ENCODE measurements around the gene AGBL1. TPM values are rescaled to one million over a fixed set of nuclear protein-coding genes. Genes with fewer than 3 reads are reported as not detected.

Gene AGBL1
- total RNA-seq, 1 experiment from 2014 or later: not detected

DNA sequence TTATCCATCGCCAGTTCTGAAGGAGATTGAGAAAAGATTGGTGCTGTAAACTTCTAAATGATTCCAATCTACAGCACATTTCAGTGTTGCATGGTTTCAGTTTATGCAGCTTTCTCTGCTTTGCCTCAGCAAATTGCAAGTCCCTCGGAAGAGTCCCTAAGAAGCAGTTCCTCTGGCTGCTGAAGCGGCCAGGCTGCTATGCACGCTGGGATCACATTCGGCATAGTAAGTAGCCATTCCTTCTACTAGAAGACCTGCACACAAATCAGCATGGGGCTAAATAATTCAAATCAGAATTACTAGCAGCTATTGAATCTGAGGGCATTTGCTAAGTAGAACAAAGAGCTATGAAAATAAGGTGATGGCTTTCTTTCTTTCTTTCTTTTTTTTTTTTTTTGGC lies 769.5 kb downstream of the AGBL1 start:
- no peak for DNase-seq
- Histone ChIP-seq H3F3A (ENCODE audit: insufficient read depth, low read depth) (no peaks in the 10 kb centered on the region), H2AFZ (no peak overlapping the region), H3K4me2 (no peak overlapping the region), H3K27me3 (ENCODE audit: insufficient read depth, low read depth) (no peaks in the 10 kb centered on the region), H3K36me3 (ENCODE audit: low read depth) (no peaks in the 10 kb centered on the region), H3K27ac (no peak overlapping the region), H4K20me1 (ENCODE audit: insufficient read depth) (no peaks in the 10 kb centered on the region), H3K4me3 (no peak overlapping the region), H3K79me2 (ENCODE audit: low read depth) (no peaks in the 10 kb centered on the region), H3K4me1 (replicated peaks; ENCODE audit: insufficient read depth) (no peaks in the 10 kb centered on the region), H3K9me2 (ENCODE audit: insufficient read depth) (no peaks in the 10 kb centered on the region), H3K9me3 (ENCODE audit: insufficient read depth, low read depth) (no peaks in the 10 kb centered on the region)
- ChIA-PET POLR2A (ENCODE audit: unreplicated experiment) (no interaction called here), CTCF (no interaction called here)
- intact Hi-C loops (cut with micrococcal nuclease; ENCODE audit: unreplicated experiment): no loop called here
- BruUV-seq (replicated peaks): no TSS peak
- no peak for TF ChIP-seq EZH2 (IDR thresholded peaks at IDR 0.05; ENCODE audit: low read depth)
- TF ChIP-seq, protein P1, sequence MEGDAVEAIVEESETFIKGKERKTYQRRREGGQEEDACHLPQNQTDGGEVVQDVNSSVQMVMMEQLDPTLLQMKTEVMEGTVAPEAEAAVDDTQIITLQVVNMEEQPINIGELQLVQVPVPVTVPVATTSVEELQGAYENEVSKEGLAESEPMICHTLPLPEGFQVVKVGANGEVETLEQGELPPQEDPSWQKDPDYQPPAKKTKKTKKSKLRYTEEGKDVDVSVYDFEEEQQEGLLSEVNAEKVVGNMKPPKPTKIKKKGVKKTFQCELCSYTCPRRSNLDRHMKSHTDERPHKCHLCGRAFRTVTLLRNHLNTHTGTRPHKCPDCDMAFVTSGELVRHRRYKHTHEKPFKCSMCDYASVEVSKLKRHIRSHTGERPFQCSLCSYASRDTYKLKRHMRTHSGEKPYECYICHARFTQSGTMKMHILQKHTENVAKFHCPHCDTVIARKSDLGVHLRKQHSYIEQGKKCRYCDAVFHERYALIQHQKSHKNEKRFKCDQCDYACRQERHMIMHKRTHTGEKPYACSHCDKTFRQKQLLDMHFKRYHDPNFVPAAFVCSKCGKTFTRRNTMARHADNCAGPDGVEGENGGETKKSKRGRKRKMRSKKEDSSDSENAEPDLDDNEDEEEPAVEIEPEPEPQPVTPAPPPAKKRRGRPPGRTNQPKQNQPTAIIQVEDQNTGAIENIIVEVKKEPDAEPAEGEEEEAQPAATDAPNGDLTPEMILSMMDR (conservative IDR thresholded peaks at IDR 0.05): no peak

DNA sequence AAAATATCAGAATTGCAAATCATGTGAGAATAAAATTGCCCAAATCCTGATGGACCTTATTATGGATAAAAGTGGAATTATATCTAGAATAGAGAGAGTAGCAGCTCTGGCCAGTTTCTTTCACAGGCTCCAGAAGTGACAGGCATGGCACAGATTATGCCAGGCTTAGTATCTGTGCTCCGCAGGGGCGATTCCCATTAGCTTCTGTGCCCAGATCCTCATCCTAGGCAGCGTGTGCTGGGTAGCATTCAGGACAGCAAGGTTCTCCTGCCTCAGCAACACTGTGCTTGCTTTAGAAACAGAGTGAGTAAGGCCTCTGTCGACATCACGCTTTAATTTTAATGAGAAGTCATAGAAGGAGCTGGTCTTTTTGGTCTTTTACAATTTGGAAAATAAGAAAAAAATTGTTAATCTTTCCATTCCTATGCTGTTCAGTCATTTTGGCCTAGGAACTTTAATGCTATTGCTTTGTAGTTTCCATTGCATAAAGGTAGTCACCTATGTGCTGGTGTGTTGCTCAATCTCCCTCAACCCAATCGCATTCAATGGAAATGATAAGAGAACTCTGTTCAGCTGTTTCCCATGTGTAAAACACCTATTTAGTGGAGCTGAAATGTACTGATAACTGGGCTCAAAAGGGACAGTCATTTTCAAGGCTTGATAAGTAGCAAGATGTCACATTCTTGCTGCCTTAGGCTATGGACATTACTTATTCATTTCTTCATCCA lies 770.1 kb downstream of the AGBL1 start:
- H3F3A ChIP-seq (ENCODE audit: insufficient read depth, low read depth): no peaks in the 10 kb centered on the region
- TF ChIP-seq EZH2 (IDR thresholded peaks at IDR 0.05; ENCODE audit: low read depth): no peak
- TF ChIP-seq, protein P1 (conservative IDR thresholded peaks at IDR 0.05): no peak
- no TSS peak for BruUV-seq (replicated peaks)
- no peak overlapping the region for H3K4me2 ChIP-seq
- H3K27me3 ChIP-seq (ENCODE audit: insufficient read depth, low read depth): no peaks in the 10 kb centered on the region
- CTCF ChIA-PET: no interaction called here
- no peaks in the 10 kb centered on the region for H4K20me1 ChIP-seq (ENCODE audit: insufficient read depth)
- H3K4me3 ChIP-seq: no peak overlapping the region
- no peaks in the 10 kb centered on the region for H3K9me2 ChIP-seq (ENCODE audit: insufficient read depth)
- no peaks in the 10 kb centered on the region for H3K79me2 ChIP-seq (ENCODE audit: low read depth)
- H3K4me1 ChIP-seq (replicated peaks; ENCODE audit: insufficient read depth): no peaks in the 10 kb centered on the region
- no peaks in the 10 kb centered on the region for H3K36me3 ChIP-seq (ENCODE audit: low read depth)
- POLR2A ChIA-PET (ENCODE audit: unreplicated experiment): no interaction called here
- no peak overlapping the region for H2AFZ ChIP-seq
- H3K27ac ChIP-seq: no peak overlapping the region
- no peak for DNase-seq
- no peaks in the 10 kb centered on the region for H3K9me3 ChIP-seq (ENCODE audit: insufficient read depth, low read depth)
- intact Hi-C loops (cut with micrococcal nuclease; ENCODE audit: unreplicated experiment): no loop called here

DNA sequence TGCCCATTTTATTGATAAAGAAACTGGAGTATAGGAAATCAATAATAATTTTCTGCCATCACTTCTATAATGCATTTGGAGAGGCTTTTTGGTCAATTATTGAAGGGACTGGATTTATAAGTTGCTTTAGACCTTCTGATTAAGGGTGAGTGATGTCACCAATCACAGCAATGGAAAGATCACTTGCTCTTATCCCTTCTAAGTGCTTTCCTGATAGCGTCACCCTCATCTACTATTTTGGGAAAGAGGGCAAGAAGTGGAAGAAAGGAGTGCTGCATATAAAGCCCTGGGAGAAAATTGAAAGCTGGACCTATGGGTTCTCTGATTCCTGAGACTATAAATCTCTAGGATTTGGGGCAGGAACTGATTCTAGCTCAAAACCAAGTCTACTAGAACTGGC lies 771.3 kb downstream of the AGBL1 start:
- CTCF ChIA-PET: no interaction called here

More for the DNA sequence above, 771.3 kb downstream of the AGBL1 start:
- Histone ChIP-seq H3K27me3 (ENCODE audit: insufficient read depth, low read depth) (no peaks in the 10 kb centered on the region), H2AFZ (no peak overlapping the region), H3K27ac (no peak overlapping the region), H3K9me3 (ENCODE audit: insufficient read depth, low read depth) (no peaks in the 10 kb centered on the region), H3K4me2 (no peak overlapping the region), H3K4me1 (replicated peaks; ENCODE audit: insufficient read depth) (no peaks in the 10 kb centered on the region), H3K79me2 (ENCODE audit: low read depth) (no peaks in the 10 kb centered on the region), H3F3A (ENCODE audit: insufficient read depth, low read depth) (no peaks in the 10 kb centered on the region), H3K36me3 (ENCODE audit: low read depth) (no peaks in the 10 kb centered on the region), H4K20me1 (ENCODE audit: insufficient read depth) (no peaks in the 10 kb centered on the region), H3K9me2 (ENCODE audit: insufficient read depth) (no peaks in the 10 kb centered on the region), H3K4me3 (no peak overlapping the region)
- BruUV-seq (replicated peaks): no TSS peak
- POLR2A ChIA-PET (ENCODE audit: unreplicated experiment): no interaction called here
- no peak for DNase-seq
- TF ChIP-seq, protein P1 (conservative IDR thresholded peaks at IDR 0.05): no peak
- no peak for TF ChIP-seq EZH2 (IDR thresholded peaks at IDR 0.05; ENCODE audit: low read depth)
- intact Hi-C loops (cut with micrococcal nuclease; ENCODE audit: unreplicated experiment): no loop called here

Measured in PC-9 (cell line).